Keratinocyte (primary cell): ENCODE data around the gene STK11IP. TPM values are rescaled to one million over a fixed set of nuclear protein-coding genes. Genes with fewer than 3 reads are reported as not detected.

Experiments used
- DNase-seq: peaks from one replicate; pipeline ENCODE4 v3.0.0-alpha.2; 2011; ENCODE audit warnings: low read depth, missing footprints, low spot score
- FAIRE-seq: peaks from 2 replicates; lab custom pipeline; 2011; peaks lifted over from hg19 to GRCh38; lab: Jason Lieb, UNC
- H2AFZ ChIP-seq: 2 replicates; pipeline ENCODE4 v1.6.0; 2012; ENCODE audit warnings: low read length, control low read depth, inconsistent platforms; ENCODE audit not compliant: control insufficient read depth
- H3K27ac ChIP-seq: 2 replicates; pipeline ENCODE4 v1.5.1; 2011; ENCODE audit warnings: low read length; ENCODE audit not compliant: control insufficient read depth, insufficient read depth
- H3K27me3 ChIP-seq: 3 replicates; pipeline ENCODE4 v1.6.0; 2011; ENCODE audit warnings: low read length; ENCODE audit not compliant: control insufficient read depth, insufficient read depth; ENCODE audit errors: extremely low read depth
- H3K36me3 ChIP-seq, 2 experiments: 2 replicates in 1 of 2; 3 replicates in 1 of 2; pipeline ENCODE4 v1.5.1; 2011; ENCODE audit warnings: low read length in 2 of 2, mild to moderate bottlenecking in 1 of 2; ENCODE audit not compliant: control insufficient read depth in 2 of 2, insufficient read depth in 2 of 2; ENCODE audit errors: extremely low read depth in 1 of 2
- H3K4me1 ChIP-seq: 3 replicates; pipeline ENCODE4 v1.5.1; 2011; ENCODE audit warnings: low read length; ENCODE audit not compliant: control insufficient read depth, insufficient read depth; ENCODE audit errors: extremely low read depth
- H3K4me2 ChIP-seq: 3 replicates; pipeline ENCODE4 v1.6.0; 2011; ENCODE audit warnings: low read depth, low read length; ENCODE audit not compliant: control insufficient read depth, insufficient read depth; ENCODE audit errors: extremely low read depth
- H3K4me3 ChIP-seq, 3 experiments: fragments of 200-600 bp in 1 of 3; sonication (generic) in 1 of 3; 2 replicates in 2 of 3; 3 replicates in 1 of 3; pipeline ENCODE4 v1.5.1; 2011 to 2016; ENCODE audit warnings: low read length in 3 of 3, mild to moderate bottlenecking in 3 of 3, control low read depth in 2 of 3, inconsistent platforms in 1 of 3, low read depth in 1 of 3, mixed read lengths in 1 of 3, mixed run types in 1 of 3, moderate library complexity in 1 of 3; ENCODE audit not compliant: control insufficient read depth in 2 of 3, insufficient read depth in 2 of 3; ENCODE audit errors: extremely low read depth in 1 of 3
- H3K79me2 ChIP-seq: 2 replicates; pipeline ENCODE4 v1.6.0; 2012; ENCODE audit warnings: low read length; ENCODE audit not compliant: control insufficient read depth, insufficient read depth
- H3K9ac ChIP-seq: 3 replicates; pipeline ENCODE4 v1.6.0; 2011; ENCODE audit warnings: low read length; ENCODE audit not compliant: control insufficient read depth, insufficient read depth; ENCODE audit errors: extremely low read depth
- H3K9me1 ChIP-seq: 3 replicates; pipeline ENCODE4 v1.6.0; 2011; ENCODE audit warnings: low read length; ENCODE audit not compliant: control insufficient read depth, insufficient read depth; ENCODE audit errors: extremely low read depth
- H3K9me3 ChIP-seq: 2 replicates; pipeline ENCODE4 v1.5.1; 2012; ENCODE audit warnings: low read depth, low read length; ENCODE audit not compliant: control insufficient read depth
- H4K20me1 ChIP-seq: 3 replicates; pipeline ENCODE4 v1.6.0; 2011; ENCODE audit warnings: low read length; ENCODE audit not compliant: control insufficient read depth, insufficient read depth; ENCODE audit errors: extremely low read depth
- CTCF ChIP-seq, 3 experiments: IDR thresholded peaks in 1 of 3; conservative IDR thresholded peaks in 1 of 3; optimal IDR thresholded peaks in 1 of 3; 2 replicates in 2 of 3; 3 replicates in 1 of 3; pipeline versions ENCODE3 to v1.5.1; 2011; ENCODE audit warnings: low read length in 3 of 3, mild to moderate bottlenecking in 3 of 3, moderate library complexity in 2 of 3, control low read depth in 1 of 3, inconsistent platforms in 1 of 3; ENCODE audit not compliant: insufficient read depth in 2 of 3; ENCODE audit errors: extremely low read depth in 1 of 3
- EZH2 ChIP-seq: IDR thresholded peaks from one replicate; pipeline ENCODE4 v1.6.1; 2012; ENCODE audit warnings: inconsistent platforms, mild to moderate bottlenecking, low read length, moderate library complexity
- dilution Hi-C: fragments of 300-500 bp; cut with MboI; formaldehyde crosslinking; loops from one replicate; pipeline ENCODE4 v1.7.0; 2020; ENCODE audit warnings: low sequenced_read_pairs; ENCODE audit not compliant: extremely low pct_ligation_motif_present
- polyA plus RNA-seq, 5 experiments: library from polyadenylated mRNA; depleted of rRNA in 3 of 5; stranded (reverse) in 3 of 5; stranded (forward) in 1 of 5; unstranded in 1 of 5; fragments of >200 nt; gene quantifications; 1 replicate in 1 of 5; 2 replicates in 3 of 5; 3 replicates in 1 of 5; pipeline versions ENCODE4 v1.2.1 to v1.2.3, GENCODE V29; 2011 to 2012; ENCODE audit warnings: missing spikeins in 2 of 5, low read depth in 1 of 5, low replicate concordance in 1 of 5

STK11IP gene
- polyA plus RNA-seq, 1 donor (not counting 4 experiments of a cell fraction or from before 2014, with no cell fraction given): 10.0 TPM

DNA sequence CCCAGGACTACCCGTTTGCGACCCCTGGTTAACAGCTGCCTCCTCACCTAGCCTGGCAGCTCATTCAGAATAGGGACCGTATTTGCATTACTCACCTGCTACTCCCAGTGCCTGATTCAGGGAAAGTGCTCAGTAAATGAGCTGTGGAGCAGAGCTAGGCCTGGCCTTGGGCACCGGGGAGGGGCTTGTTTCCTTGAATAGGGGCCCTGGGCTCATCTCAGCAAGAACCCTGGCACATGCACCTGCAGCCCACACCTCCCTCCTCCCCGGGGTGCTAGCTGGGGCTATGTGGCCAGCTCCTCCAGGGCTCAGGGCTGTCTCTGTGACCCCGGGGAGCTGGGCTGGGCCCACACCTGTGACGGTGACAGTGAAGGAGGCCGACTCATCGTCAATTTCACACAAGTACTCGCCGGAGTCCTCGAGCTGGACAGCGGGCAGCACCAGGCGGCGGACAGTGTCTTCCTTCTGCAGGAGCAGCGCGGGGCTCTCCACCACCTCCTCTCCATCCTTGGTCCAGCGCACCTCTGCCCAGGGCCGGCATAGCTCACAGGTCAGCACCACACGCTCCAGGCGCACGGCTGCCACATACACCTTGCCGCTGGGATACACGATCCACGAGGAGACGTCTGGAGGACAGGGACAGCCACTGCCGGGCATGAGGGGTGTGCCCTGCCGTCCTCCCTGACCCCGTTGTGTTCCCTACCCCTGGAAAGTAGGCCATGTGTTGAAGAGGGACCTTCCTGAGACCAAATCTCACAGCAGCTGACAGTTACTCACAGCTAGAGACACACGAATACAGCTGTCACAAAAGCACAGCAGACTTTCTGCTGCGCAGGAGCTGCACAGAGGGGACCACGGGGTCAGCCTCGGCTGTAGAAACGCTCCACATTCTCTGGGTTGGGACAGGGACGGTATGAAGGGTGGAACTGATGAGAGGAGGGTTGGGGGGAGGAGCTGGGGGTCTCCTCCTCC, 35.3 kb upstream of the STK11IP start:
- H3K4me1 ChIP-seq: no peaks in the 10 kb centered on the region
- H3K36me3 ChIP-seq: no peaks in the 10 kb centered on the region
- H3K9me1 ChIP-seq: no peaks in the 10 kb centered on the region
- FAIRE-seq: no peak
- H3K27me3 ChIP-seq: no peaks in the 10 kb centered on the region
- TF ChIP-seq CTCF (optimal IDR thresholded peaks at IDR 0.05 in 1 of 3, IDR thresholded peaks at IDR 0.05 in 1 of 3, conservative IDR thresholded peaks at IDR 0.05 in 1 of 3; ENCODE audit: extremely low read depth in 1 of 3, insufficient read depth in 2 of 3, low read length in 3 of 3) (no peak), EZH2 (no peak)
- dilution Hi-C loops: no loop called here
- DNase-seq: no peak
- H3K4me3 ChIP-seq: no peak overlapping the region
- H3K79me2 ChIP-seq: no peaks in the 10 kb centered on the region
- no peaks in the 10 kb centered on the region for H3K9me3 ChIP-seq
- no peaks in the 10 kb centered on the region for H4K20me1 ChIP-seq
- H3K4me2 ChIP-seq: no peak overlapping the region
- no peak overlapping the region for H2AFZ ChIP-seq
- no peak overlapping the region for H3K27ac ChIP-seq
- no peak overlapping the region for H3K9ac ChIP-seq

DNA sequence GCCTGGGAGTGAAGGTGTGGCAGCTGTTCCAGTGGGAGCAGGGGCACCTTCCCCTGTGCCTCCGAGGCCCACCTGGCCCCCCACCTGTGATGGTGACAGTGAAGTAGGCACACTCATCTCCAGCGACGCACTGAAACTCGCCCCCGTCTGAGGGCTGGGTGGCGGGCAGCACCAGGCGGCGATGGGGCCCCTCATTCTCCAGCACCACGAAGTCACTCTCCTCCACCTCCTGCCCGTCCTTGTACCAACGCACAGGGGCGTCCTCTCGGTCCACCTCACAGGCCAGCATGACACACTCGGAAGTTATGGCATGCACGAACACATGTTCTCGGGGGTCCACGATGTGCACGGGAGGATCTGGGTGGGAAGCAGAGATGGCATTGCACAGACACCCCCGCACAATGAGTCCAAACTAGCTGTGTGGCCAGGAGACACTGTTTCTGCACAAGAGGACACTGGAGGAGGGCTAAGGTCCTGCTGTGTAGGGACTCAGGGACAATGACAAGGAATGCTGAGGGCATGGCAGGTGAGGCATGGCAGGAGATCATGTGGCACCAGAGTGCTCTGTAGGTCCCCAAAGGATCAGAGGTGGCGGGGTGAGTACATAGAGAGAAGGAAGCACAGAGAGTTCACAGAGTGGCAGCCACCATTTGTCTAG, 34.3 kb upstream of the STK11IP start:
- no peak for DNase-seq
- Histone ChIP-seq H4K20me1 (no peaks in the 10 kb centered on the region), H3K9me3 (no peaks in the 10 kb centered on the region), H3K27me3 (no peaks in the 10 kb centered on the region), H3K9me1 (no peaks in the 10 kb centered on the region), H3K4me1 (no peaks in the 10 kb centered on the region), H3K27ac (no peak overlapping the region), H2AFZ (no peak overlapping the region), H3K36me3 (no peaks in the 10 kb centered on the region), H3K79me2 (no peaks in the 10 kb centered on the region), H3K9ac (no peak overlapping the region), H3K4me3 (no peak overlapping the region), H3K4me2 (no peak overlapping the region)
- TF ChIP-seq EZH2: no peak
- no peak for TF ChIP-seq CTCF (optimal IDR thresholded peaks at IDR 0.05 in 1 of 3, IDR thresholded peaks at IDR 0.05 in 1 of 3, conservative IDR thresholded peaks at IDR 0.05 in 1 of 3; ENCODE audit: extremely low read depth in 1 of 3, insufficient read depth in 2 of 3, low read length in 3 of 3)
- FAIRE-seq: no peak
- dilution Hi-C loops: no loop called here
